Nephron (organoid): ENCODE results near the gene BNIP5.

Source experiments
- H3K27ac Mint-ChIP-seq, 3 experiments: 2 replicates each; pipeline ENCODE4 v1.8.0; 2020; ENCODE audit warnings: mixed read lengths in 3 of 3, mild to moderate bottlenecking in 2 of 3, moderate library complexity in 1 of 3
- H3K27me3 Mint-ChIP-seq: 2 replicates; pipeline ENCODE4 v1.8.0; 2021; ENCODE audit warnings: low read depth, mild to moderate bottlenecking, moderate library complexity, mixed read lengths
- H3K36me3 Mint-ChIP-seq: 2 replicates; pipeline ENCODE4 v1.8.0; 2020; ENCODE audit warnings: low read depth, mixed read lengths
- H3K4me1 Mint-ChIP-seq: 2 replicates; pipeline ENCODE4 v1.8.0; 2020; ENCODE audit warnings: mixed read lengths
- H3K4me3 Mint-ChIP-seq, 3 experiments: 2 replicates each; pipeline ENCODE4 v1.8.0; 2020; ENCODE audit warnings: mild to moderate bottlenecking in 3 of 3, mixed read lengths in 3 of 3, moderate library complexity in 2 of 3
- H3K9me3 Mint-ChIP-seq: 2 replicates; pipeline ENCODE4 v1.8.0; 2020; ENCODE audit warnings: mixed read lengths
- CTCF ChIP-seq, 3 experiments: fragments of 200-600 bp; sonication (generic); IDR thresholded peaks; one replicate each; pipeline ENCODE4 v1.5.0; 2021; ENCODE audit warnings: antibody characterized with exemption in 3 of 3; ENCODE audit not compliant: unreplicated experiment in 3 of 3

The BNIP5 gene

GRCh38 chr6:36380166-36380565, 43.5 kb upstream of the BNIP5 start:
- Mint-ChIP-seq H3K27me3 (peaks cover 42% of the 10 kb centered on the region), H3K4me1 (no peaks in the 10 kb centered on the region), H3K9me3 (no peaks in the 10 kb centered on the region), H3K4me3 (no peak overlapping the region), H3K36me3 (no peaks in the 10 kb centered on the region), H3K27ac (no peak overlapping the region)
- TF ChIP-seq CTCF (IDR thresholded peaks at IDR 0.05; ENCODE audit: unreplicated experiment in 3 of 3): no peak

- Mint-ChIP-seq H3K4me1 (no peaks in the 10 kb centered on the region), H3K4me3 (no peak overlapping the region), H3K27me3 (peaks cover 33% of the 10 kb centered on the region), H3K9me3 (no peaks in the 10 kb centered on the region), H3K36me3 (no peaks in the 10 kb centered on the region), H3K27ac (no peak overlapping the region)
- TF ChIP-seq CTCF (IDR thresholded peaks at IDR 0.05; ENCODE audit: unreplicated experiment in 3 of 3): no peak
Observed at GRCh38 chr6:36378936-36379335, 42.2 kb upstream of the BNIP5 start.

GRCh38 chr6:36378243-36378920, 41.7 kb upstream of the BNIP5 start:
- peaks cover 31% of the 10 kb centered on the region for H3K27me3 Mint-ChIP-seq
- no peaks in the 10 kb centered on the region for H3K9me3 Mint-ChIP-seq
- no peaks in the 10 kb centered on the region for H3K4me1 Mint-ChIP-seq
- H3K4me3 Mint-ChIP-seq: no peak overlapping the region
- no peak overlapping the region for H3K27ac Mint-ChIP-seq
- H3K36me3 Mint-ChIP-seq: no peaks in the 10 kb centered on the region
- TF ChIP-seq CTCF (IDR thresholded peaks at IDR 0.05; ENCODE audit: unreplicated experiment in 3 of 3): no peak

- no peaks in the 10 kb centered on the region for H3K4me1 Mint-ChIP-seq
- no peak for TF ChIP-seq CTCF (IDR thresholded peaks at IDR 0.05; ENCODE audit: unreplicated experiment in 3 of 3)
- H3K36me3 Mint-ChIP-seq: no peaks in the 10 kb centered on the region
- peaks cover 23% of the 10 kb centered on the region for H3K27me3 Mint-ChIP-seq
- no peak overlapping the region for H3K27ac Mint-ChIP-seq
- no peak overlapping the region for H3K4me3 Mint-ChIP-seq
- H3K9me3 Mint-ChIP-seq: no peaks in the 10 kb centered on the region
Observed at GRCh38 chr6:36377594-36377993, 40.9 kb upstream of the BNIP5 start.

- Mint-ChIP-seq H3K27ac (no peak overlapping the region), H3K36me3 (no peaks in the 10 kb centered on the region), H3K4me3 (no peak overlapping the region), H3K27me3 (peaks cover 24% of the 10 kb centered on the region), H3K9me3 (no peaks in the 10 kb centered on the region), H3K4me1 (peaks cover 4% of the 10 kb centered on the region)
- TF ChIP-seq CTCF (IDR thresholded peaks at IDR 0.05; ENCODE audit: unreplicated experiment in 3 of 3): no peak
Observed at GRCh38 chr6:36376742-36377141, 40.1 kb upstream of the BNIP5 start.

GRCh38 chr6:36376183-36376582, 39.5 kb upstream of the BNIP5 start:
- H3K27me3 Mint-ChIP-seq: peaks cover 20% of the 10 kb centered on the region
- no peak overlapping the region for H3K4me3 Mint-ChIP-seq
- H3K36me3 Mint-ChIP-seq: no peaks in the 10 kb centered on the region
- H3K9me3 Mint-ChIP-seq: no peaks in the 10 kb centered on the region
- TF ChIP-seq CTCF (IDR thresholded peaks at IDR 0.05; ENCODE audit: unreplicated experiment in 3 of 3): no peak
- peaks cover 4% of the 10 kb centered on the region for H3K4me1 Mint-ChIP-seq
- H3K27ac Mint-ChIP-seq: no peak overlapping the region
